MM.1S (cell line): ENCODE results near the gene NAALADL1.

Source experiments
- DNase-seq: peaks from one replicate; pipeline ENCODE4 v3.0.0-alpha.2; 2015
- H2AFZ ChIP-seq: fragments of 300-600 bp; sonication (generic); 2 replicates; pipeline ENCODE4 v1.6.0; 2016; ENCODE audit warnings: antibody characterized with exemption, low read length
- H3F3A ChIP-seq: fragments of 300-600 bp; sonication (generic); 2 replicates; pipeline ENCODE4 v1.6.1; 2016; ENCODE audit warnings: mild to moderate bottlenecking, antibody characterized with exemption, low read length, moderate library complexity, mixed read lengths; ENCODE audit not compliant: insufficient read depth
- H3K27ac ChIP-seq: fragments of 300-600 bp; sonication (generic); 2 replicates; pipeline ENCODE4 v1.5.1; 2016; ENCODE audit warnings: mild to moderate bottlenecking, low read length
- H3K27me3 ChIP-seq: fragments of 300-600 bp; sonication (generic); replicated peaks from 2 replicates; pipeline ENCODE4 v1.6.0; 2016; ENCODE audit warnings: low read length; ENCODE audit not compliant: insufficient read depth
- H3K36me3 ChIP-seq: fragments of 300-600 bp; sonication (generic); replicated peaks from 2 replicates; pipeline ENCODE4 v1.6.1; 2016; ENCODE audit warnings: mild to moderate bottlenecking, low read length, mixed read lengths; ENCODE audit not compliant: insufficient read depth
- H3K4me1 ChIP-seq: fragments of 300-600 bp; sonication (generic); 2 replicates; pipeline ENCODE4 v1.6.1; 2016; ENCODE audit warnings: low read length, mixed read lengths
- H3K4me2 ChIP-seq: fragments of 300-600 bp; sonication (generic); 2 replicates; pipeline ENCODE4 v1.6.0; 2016; ENCODE audit warnings: low read depth, low read length
- H3K4me3 ChIP-seq: fragments of 300-600 bp; sonication (generic); 2 replicates; pipeline ENCODE4 v1.5.1; 2016; ENCODE audit warnings: low read length, mixed read lengths
- H3K79me2 ChIP-seq: fragments of 300-600 bp; sonication (generic); 2 replicates; pipeline ENCODE4 v1.6.1; 2016; ENCODE audit warnings: mixed run types, low read length, mixed read lengths
- H3K9ac ChIP-seq: fragments of 300-600 bp; sonication (generic); 2 replicates; pipeline ENCODE4 v1.6.1; 2016; ENCODE audit warnings: low read length, mixed read lengths
- H3K9me2 ChIP-seq: fragments of 300-600 bp; sonication (generic); replicated peaks from 2 replicates; pipeline ENCODE4 v1.6.1; 2016; ENCODE audit warnings: mild to moderate bottlenecking, low read length, mixed read lengths; ENCODE audit not compliant: insufficient read depth
- H3K9me3 ChIP-seq: fragments of 300-600 bp; sonication (generic); replicated peaks from 2 replicates; pipeline ENCODE4 v1.6.1; 2016; ENCODE audit warnings: mild to moderate bottlenecking, low read length, mixed read lengths; ENCODE audit not compliant: insufficient read depth
- H4K20me1 ChIP-seq: fragments of 300-600 bp; sonication (generic); 2 replicates; pipeline ENCODE4 v1.6.1; 2016; ENCODE audit warnings: mild to moderate bottlenecking, low read length, moderate library complexity, mixed read lengths; ENCODE audit not compliant: insufficient read depth
- EZH2 ChIP-seq: fragments of 300-600 bp; sonication (generic); optimal IDR thresholded peaks from 2 replicates; pipeline ENCODE3; 2017; ENCODE audit warnings: low read depth, mild to moderate bottlenecking, antibody characterized with exemption, low read length, mixed read lengths
- EZH2phosphoT487 ChIP-seq: fragments of 300-600 bp; sonication (generic); IDR thresholded peaks from 2 replicates; pipeline ENCODE4 v1.6.1; 2018; ENCODE audit warnings: antibody characterized with exemption, low read length
- TF ChIP-seq, protein P1 (sequence below): fragments of 300-600 bp; sonication (generic); IDR thresholded peaks from 2 replicates; pipeline ENCODE4 v1.5.1; 2016; ENCODE audit warnings: antibody characterized with exemption, low read length, mixed read lengths

Gene NAALADL1

DNA sequence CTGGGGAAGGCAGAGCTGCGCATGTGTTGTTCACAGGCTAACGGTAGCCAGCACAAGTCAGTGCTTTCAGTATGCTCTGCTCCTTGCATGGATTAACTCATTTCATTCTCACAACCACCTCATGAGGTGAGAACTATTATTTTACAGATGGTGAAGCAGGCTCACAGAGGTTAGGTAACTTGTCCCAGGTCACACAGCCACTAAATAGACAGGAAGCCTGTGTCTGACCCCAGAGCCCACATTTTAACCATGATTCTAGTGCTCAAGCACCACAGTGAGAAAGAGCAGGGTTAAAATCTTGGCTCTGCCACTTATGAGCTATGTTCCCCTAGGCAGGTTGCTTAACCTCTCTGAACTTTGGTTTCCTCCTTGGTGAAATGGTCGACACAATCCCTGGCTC is 37.4 kb downstream of the NAALADL1 start:
- no peak overlapping the region for H3K9ac ChIP-seq
- H3K27me3 ChIP-seq = no peaks in the 10 kb centered on the region
- H3K4me2 ChIP-seq = no peak overlapping the region
- H3F3A ChIP-seq = no peaks in the 10 kb centered on the region
- TF ChIP-seq, protein P1, sequence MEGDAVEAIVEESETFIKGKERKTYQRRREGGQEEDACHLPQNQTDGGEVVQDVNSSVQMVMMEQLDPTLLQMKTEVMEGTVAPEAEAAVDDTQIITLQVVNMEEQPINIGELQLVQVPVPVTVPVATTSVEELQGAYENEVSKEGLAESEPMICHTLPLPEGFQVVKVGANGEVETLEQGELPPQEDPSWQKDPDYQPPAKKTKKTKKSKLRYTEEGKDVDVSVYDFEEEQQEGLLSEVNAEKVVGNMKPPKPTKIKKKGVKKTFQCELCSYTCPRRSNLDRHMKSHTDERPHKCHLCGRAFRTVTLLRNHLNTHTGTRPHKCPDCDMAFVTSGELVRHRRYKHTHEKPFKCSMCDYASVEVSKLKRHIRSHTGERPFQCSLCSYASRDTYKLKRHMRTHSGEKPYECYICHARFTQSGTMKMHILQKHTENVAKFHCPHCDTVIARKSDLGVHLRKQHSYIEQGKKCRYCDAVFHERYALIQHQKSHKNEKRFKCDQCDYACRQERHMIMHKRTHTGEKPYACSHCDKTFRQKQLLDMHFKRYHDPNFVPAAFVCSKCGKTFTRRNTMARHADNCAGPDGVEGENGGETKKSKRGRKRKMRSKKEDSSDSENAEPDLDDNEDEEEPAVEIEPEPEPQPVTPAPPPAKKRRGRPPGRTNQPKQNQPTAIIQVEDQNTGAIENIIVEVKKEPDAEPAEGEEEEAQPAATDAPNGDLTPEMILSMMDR = no peak
- no peak for TF ChIP-seq EZH2
- no peak for TF ChIP-seq EZH2phosphoT487
- H3K9me3 ChIP-seq = no peaks in the 10 kb centered on the region
- DNase-seq = no peak
- H3K9me2 ChIP-seq = no peaks in the 10 kb centered on the region
- H4K20me1 ChIP-seq = no peaks in the 10 kb centered on the region
- no peaks in the 10 kb centered on the region for H3K4me1 ChIP-seq
- H3K36me3 ChIP-seq = no peaks in the 10 kb centered on the region
- no peak overlapping the region for H2AFZ ChIP-seq
- H3K79me2 ChIP-seq = no peaks in the 10 kb centered on the region
- no peak overlapping the region for H3K4me3 ChIP-seq
- no peak overlapping the region for H3K27ac ChIP-seq

DNA sequence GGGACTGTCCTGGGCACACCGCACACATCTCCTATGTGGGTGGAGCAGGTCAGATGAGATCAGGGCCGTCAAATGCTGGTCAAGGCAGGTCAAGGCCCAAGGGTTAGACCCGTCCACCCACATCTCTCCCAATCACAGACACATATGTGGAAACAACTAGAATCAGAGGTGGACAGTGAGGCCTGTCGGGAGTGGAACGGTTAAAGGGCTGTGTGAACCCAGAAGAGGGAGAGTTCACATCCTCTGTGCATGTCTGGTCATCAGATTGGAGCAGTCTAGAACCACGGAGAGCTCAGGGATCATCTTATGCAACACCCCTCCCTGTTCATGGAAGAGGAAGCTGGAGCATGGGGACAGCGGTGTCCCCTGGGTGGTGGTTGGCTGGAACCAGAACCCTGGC is 38.5 kb downstream of the NAALADL1 start:
- H2AFZ ChIP-seq = no peak overlapping the region
- no peaks in the 10 kb centered on the region for H3F3A ChIP-seq
- peaks cover 5% of the 10 kb centered on the region for H3K79me2 ChIP-seq
- H4K20me1 ChIP-seq = no peaks in the 10 kb centered on the region
- no peak overlapping the region for H3K27ac ChIP-seq
- H3K9me2 ChIP-seq = no peaks in the 10 kb centered on the region
- H3K36me3 ChIP-seq = no peaks in the 10 kb centered on the region
- H3K27me3 ChIP-seq = no peaks in the 10 kb centered on the region
- no peaks in the 10 kb centered on the region for H3K9me3 ChIP-seq
- no peak for DNase-seq
- H3K4me3 ChIP-seq = no peak overlapping the region
- TF ChIP-seq, protein P1 = no peak
- TF ChIP-seq EZH2 (no peak), EZH2phosphoT487 (no peak)
- no peak overlapping the region for H3K9ac ChIP-seq
- H3K4me1 ChIP-seq = no peaks in the 10 kb centered on the region
- H3K4me2 ChIP-seq = no peak overlapping the region

DNA sequence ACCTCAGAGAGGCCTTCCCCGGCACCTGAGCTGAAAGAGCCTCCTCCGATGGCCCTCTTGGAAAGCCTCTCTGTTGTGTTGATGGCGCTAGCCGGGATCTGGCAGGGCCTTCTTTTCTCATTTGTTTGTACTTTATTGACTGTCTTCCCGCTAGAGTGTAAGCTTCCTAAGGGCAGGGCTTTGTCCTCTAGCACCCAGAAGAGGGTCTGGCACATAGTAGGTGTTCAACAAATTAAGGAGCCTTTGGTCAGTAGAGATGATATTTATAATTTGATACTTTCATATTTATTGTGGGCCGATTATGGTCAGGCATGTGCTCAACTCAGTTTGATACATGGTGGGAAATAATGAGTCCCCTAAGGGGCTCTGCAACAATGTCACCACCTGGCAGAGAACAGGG is 40.4 kb downstream of the NAALADL1 start:
- no peak overlapping the region for H3K9ac ChIP-seq
- H3K9me3 ChIP-seq = no peaks in the 10 kb centered on the region
- H3K4me1 ChIP-seq = peaks cover 4% of the 10 kb centered on the region; the same call in 1 of the 2 replicates
- no peak overlapping the region for H3K4me3 ChIP-seq
- no peaks in the 10 kb centered on the region for H3K9me2 ChIP-seq
- H3K27ac ChIP-seq = no peak overlapping the region
- no peak overlapping the region for H2AFZ ChIP-seq
- no peak for DNase-seq
- TF ChIP-seq EZH2 (no peak), EZH2phosphoT487 (no peak)
- TF ChIP-seq, protein P1 = no peak
- no peak overlapping the region for H3K4me2 ChIP-seq
- H4K20me1 ChIP-seq = no peaks in the 10 kb centered on the region
- no peaks in the 10 kb centered on the region for H3K27me3 ChIP-seq
- peaks cover 7% of the 10 kb centered on the region for H3K79me2 ChIP-seq
- peaks cover 11% of the 10 kb centered on the region; the same call in 1 of the 2 replicates for H3F3A ChIP-seq
- no peaks in the 10 kb centered on the region for H3K36me3 ChIP-seq
